Measurements from ENCODE around the gene ADGRF3. TPM values are rescaled to one million over a fixed set of nuclear protein-coding genes. Genes with fewer than 3 reads are reported as not detected.
"Not testable (repeated sequence)": the region's sequence is repeated elsewhere in the genome, so short reads cannot be mapped to it uniquely, and the experiment has no call there.

Gene ADGRF3
- total RNA-seq, 2 donors from 2014 or later: 0.97 to 1.3 TPM

DNA sequence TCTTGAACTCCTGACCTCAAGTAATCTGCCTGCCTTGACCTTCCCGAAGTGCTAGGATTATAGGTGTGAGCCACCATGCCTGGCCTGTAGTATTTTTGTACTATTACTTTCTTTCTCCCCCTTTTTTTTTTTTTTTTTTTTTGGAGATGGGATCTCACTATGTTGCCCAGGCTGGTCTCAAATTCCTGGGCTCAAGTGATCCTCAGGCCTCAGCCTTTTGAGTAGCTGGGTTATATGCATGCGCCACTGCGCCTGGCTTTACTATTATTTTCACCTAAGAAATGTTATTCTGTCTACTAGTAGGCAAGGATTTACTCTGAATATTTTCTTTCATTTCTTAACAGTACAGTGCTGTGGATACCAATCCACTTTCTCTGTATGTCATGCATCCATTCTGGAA is 17.4 kb upstream of the ADGRF3 start:
- H3K27ac Mint-ChIP-seq: no peak overlapping the region
- no peak for DNase-seq

DNA sequence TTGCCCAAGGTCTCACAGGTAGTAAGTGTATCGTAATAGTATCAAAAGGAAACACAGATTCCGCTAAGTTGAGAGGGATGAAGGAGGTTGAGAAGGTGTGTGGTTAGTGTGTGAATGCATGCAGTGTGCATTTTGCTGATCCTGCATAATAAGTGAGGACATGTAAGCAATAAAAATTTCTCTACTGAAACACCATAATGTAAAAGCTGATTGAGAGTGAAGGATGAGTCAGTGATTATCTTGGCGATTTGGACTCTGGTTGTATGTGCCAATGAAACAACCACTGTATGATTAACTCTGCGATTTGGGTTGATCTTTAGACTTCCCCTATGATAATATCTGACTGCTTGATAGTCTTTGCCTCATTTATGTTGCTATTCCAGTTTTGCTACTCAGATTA is 16.7 kb upstream of the ADGRF3 start:
- peaks cover 2% of the 10 kb centered on the region for H3K36me3 Mint-ChIP-seq (ENCODE audit: low read depth)
- H3K9me3 ChIP-seq (ENCODE audit: control insufficient read depth, low read length, poor library complexity, severe bottlenecking): no peaks in the 10 kb centered on the region
- H3K27ac Mint-ChIP-seq: peak overlapping the region; percentile 76
- no peak overlapping the region for H3K4me3 Mint-ChIP-seq
- DNase-seq (no peak), ATAC-seq (peak; percentile 18)
- no peaks in the 10 kb centered on the region for H3K27me3 Mint-ChIP-seq
- peaks cover 31% of the 10 kb centered on the region for H3K4me1 Mint-ChIP-seq

More for the DNA sequence above, 17.4 kb upstream of the ADGRF3 start:
- Mint-ChIP-seq H3K4me1 (peaks cover 31% of the 10 kb centered on the region), H3K27me3 (no peaks in the 10 kb centered on the region), H3K4me3 (no peak overlapping the region), H3K36me3 (ENCODE audit: low read depth) (peaks cover 2% of the 10 kb centered on the region)
- ATAC-seq: no peak
- H3K9me3 ChIP-seq (ENCODE audit: control insufficient read depth, low read length, poor library complexity, severe bottlenecking): no peaks in the 10 kb centered on the region

DNA sequence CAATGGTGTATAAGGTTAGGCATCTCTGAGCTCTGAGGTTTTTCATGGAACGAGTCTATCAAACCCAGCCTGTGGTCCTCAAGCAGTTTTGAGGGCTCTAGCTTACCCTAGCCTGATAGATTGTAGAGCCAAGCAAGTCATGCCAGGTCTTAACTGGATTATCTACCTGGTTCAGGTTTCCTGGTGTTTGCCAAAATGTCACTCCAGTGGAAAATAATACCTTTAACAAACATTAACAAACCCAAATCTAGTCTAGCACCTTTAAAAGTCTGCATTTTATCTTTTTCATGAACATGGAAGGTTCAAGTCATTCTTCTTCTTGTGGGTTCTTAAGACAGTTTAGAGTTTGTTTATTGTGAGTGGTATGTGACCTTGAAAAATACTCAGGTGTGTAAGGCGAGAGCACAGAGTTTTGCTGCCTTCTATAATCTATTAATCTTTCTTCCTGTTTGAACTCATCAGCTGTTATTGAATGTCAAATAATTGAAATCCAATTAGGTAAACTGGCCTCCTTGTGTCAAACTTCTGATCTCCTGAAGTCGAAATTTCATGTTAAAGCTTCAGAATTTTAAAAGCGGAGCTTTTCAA is 13.4 kb upstream of the ADGRF3 start:
- Mint-ChIP-seq H3K36me3 (ENCODE audit: low read depth) (peaks cover 5% of the 10 kb centered on the region), H3K4me3 (no peak overlapping the region), H3K27me3 (no peaks in the 10 kb centered on the region), H3K4me1 (peaks cover 40% of the 10 kb centered on the region), H3K27ac (peak overlapping the region; percentile 89)
- ATAC-seq (no peak), DNase-seq (no peak)
- no peaks in the 10 kb centered on the region for H3K9me3 ChIP-seq (ENCODE audit: control insufficient read depth, low read length, poor library complexity, severe bottlenecking)

DNA sequence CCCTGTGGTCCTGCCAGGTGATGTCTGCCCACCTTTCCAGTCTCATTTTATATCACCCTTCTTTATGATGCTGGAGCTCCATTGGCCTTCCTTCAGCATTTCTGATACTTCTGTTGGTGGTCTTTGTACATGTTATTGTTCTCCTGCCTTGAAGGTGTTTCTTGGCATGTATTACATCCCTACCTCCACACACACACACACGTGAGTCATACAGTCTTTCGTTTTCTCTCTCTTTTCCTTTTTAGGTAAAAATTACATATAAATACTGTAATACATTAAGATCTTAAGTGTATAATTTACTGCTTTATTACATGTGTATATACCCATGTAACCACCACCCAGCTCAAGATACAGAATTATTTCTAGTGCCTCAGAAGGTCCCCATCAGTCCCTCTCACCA is 10.2 kb upstream of the ADGRF3 start:
- no peaks in the 10 kb centered on the region for H3K27me3 Mint-ChIP-seq
- H3K9me3 ChIP-seq (ENCODE audit: control insufficient read depth, low read length, poor library complexity, severe bottlenecking): no peaks in the 10 kb centered on the region
- no peak for ATAC-seq
- no peak overlapping the region for H3K27ac Mint-ChIP-seq
- H3K36me3 Mint-ChIP-seq (ENCODE audit: low read depth): peaks cover 5% of the 10 kb centered on the region
- H3K4me1 Mint-ChIP-seq: peaks cover 38% of the 10 kb centered on the region
- H3K4me3 Mint-ChIP-seq: no peak overlapping the region
- no peak for DNase-seq

DNA sequence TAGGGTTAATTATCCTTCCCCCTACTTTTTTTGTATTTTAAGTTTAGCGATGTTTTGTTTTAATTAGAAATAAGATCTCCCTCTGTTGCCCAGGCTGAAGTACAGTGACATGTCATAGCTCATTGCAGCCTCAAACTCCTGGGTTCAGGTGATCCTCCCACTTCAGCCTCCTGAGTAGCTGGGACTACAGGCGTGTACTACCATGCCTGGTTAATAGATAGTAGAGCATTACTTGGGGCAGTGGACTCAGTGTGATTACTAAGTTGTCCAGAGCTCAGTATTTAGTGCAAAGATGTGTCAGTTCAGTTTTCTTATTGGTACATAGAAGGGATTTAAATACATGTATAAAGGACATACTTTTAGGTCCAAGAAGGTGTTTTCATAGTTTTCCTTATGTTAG is 9.5 kb upstream of the ADGRF3 start:
- no peaks in the 10 kb centered on the region for H3K9me3 ChIP-seq (ENCODE audit: control insufficient read depth, low read length, poor library complexity, severe bottlenecking)
- Mint-ChIP-seq H3K4me1 (peaks cover 38% of the 10 kb centered on the region), H3K4me3 (no peak overlapping the region), H3K36me3 (ENCODE audit: low read depth) (peaks cover 5% of the 10 kb centered on the region), H3K27ac (peak overlapping the region; percentile 96), H3K27me3 (no peaks in the 10 kb centered on the region)
- DNase-seq (no peak), ATAC-seq (no peak)

DNA sequence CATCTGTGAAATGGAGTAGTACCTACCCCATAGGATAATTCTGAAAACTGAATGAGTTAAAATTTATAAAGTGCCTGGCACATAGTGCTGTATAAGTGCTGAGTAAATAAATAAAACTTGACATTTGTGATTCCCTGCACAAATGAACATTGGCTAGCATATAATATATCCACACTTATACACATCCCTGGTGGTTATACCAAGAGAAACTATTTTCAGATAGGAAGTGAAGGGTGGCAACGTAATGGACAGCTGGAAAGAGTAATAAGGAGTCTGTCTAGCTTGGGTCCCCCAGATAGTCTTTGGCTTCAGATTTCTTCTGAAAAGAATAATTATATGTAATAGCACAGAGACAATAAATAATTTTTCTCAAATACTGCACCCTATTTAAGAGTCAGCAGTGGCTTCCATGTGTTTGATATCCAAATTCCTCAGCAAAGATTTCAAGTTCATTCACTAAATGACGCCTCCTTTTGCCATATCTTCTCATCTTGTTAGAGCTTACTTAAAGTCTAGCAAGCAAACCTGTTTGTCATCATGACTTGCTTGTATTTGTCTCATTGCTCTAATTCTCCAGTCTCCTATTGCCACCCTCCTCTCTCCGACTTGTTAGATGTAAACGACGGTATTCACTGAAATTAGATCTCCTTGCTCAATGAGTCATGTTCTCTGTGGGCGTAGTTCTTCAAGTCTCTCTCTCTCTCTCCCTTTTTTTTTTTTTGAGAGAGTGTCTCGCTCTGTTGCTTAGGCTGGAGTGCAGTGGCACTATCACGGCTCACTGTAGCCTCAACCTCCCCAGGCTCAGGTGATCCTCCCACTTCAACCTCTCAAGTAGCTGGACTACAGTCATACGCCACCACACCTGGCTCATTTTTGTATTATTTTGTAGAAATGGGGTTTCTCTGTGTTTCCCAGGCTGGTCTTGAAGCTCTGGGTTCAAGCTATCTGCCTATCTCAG is 8.7 kb upstream of the ADGRF3 start:
- no peak for ATAC-seq
- no peaks in the 10 kb centered on the region for H3K27me3 Mint-ChIP-seq

DNA sequence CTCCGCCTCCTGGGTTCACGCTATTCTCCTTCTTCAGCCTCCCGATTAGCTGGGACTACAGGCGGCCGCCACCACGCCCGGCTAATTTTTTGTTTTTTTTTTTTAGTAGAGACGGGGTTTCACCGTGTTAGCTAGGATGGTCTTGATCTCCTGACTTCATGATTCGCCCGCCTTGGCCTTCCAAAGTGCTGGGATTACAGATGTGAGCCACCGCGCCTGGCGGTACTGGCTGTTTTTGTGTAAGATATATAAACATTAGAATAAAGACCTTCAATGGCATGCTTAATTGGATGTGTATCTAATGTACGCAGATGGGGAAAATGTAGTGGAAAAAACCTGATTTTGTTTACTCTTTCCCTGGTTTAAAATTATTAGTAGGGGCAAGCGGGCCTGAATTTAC is 7.9 kb upstream of the ADGRF3 start:
- DNase-seq; H3K27me3 Mint-ChIP-seq; H3K36me3 Mint-ChIP-seq (ENCODE audit: low read depth); ATAC-seq; H3K9me3 ChIP-seq (ENCODE audit: control insufficient read depth, low read length, poor library complexity, severe bottlenecking); H3K4me3 Mint-ChIP-seq: not testable (repeated sequence)
- Mint-ChIP-seq H3K4me1 (peaks cover 32% of the 10 kb centered on the region), H3K27ac (peak overlapping the region; percentile 45)

More for the DNA sequence above, 8.7 kb upstream of the ADGRF3 start:
- Mint-ChIP-seq H3K4me3 (no peak overlapping the region), H3K4me1 (peaks cover 36% of the 10 kb centered on the region), H3K27ac (peak overlapping the region; percentile 96), H3K36me3 (ENCODE audit: low read depth) (peaks cover 5% of the 10 kb centered on the region)
- DNase-seq: no peak
- H3K9me3 ChIP-seq (ENCODE audit: control insufficient read depth, low read length, poor library complexity, severe bottlenecking): no peaks in the 10 kb centered on the region

DNA sequence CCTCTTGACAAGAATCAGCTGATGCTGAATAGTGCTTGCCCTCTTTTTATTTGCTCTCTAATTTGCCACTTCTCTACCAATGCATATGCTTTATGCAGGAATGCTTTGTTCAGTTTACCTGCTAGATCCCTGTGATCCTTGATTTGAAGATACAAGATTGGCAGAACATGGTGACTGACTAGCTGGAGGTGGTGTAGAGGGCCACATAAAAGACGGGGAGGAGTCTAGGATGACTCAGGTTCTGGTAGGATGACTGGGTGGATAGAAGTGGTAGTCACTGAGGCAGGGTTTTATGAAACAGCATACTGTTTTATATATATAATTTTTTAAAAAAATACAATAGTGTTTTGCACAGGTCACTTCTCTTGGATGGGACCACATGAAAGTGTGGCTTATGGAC is 6.3 kb upstream of the ADGRF3 start:
- H3K27me3 Mint-ChIP-seq: no peaks in the 10 kb centered on the region
- no peak overlapping the region for H3K4me3 Mint-ChIP-seq
- no peaks in the 10 kb centered on the region for H3K9me3 ChIP-seq (ENCODE audit: control insufficient read depth, low read length, poor library complexity, severe bottlenecking)
- peaks cover 32% of the 10 kb centered on the region for H3K4me1 Mint-ChIP-seq
- H3K36me3 Mint-ChIP-seq (ENCODE audit: low read depth): peaks cover 3% of the 10 kb centered on the region
- DNase-seq (no peak), ATAC-seq (no peak)
- H3K27ac Mint-ChIP-seq: peak overlapping the region; percentile 11

DNA sequence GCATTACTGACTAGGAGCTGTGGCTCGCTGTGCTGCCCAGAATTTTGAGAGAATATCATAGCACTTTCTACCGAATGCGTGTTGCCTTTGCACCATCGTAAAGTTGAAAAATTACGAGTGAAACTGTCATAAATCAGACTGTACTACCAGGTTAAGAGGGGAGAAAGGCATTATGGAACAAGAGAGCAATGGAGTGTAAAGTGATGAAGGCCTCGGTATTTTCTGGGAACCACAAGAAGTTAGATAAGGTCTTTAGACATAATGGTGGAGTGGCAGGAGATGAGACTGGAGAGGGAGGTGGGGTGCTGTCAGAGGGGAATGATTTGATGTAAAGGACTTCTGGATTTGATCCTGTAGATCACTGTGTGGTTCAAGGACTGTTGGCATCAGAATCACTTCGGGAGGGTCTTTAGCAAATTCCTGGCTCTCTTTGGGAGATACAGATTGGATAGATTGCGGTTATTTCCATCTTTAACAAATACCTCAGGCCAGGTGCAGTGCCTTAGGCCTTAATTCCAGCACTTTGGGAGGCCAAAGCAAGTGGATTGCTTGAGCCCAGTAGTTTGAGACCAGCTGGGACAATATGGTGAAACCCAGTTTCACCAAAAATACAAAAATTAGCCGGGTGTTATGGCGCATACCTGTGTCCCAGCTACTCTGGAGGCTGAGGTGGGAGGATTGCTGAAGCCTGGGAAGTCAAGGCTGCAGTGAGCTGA is 4.9 kb upstream of the ADGRF3 start:
- no peaks in the 10 kb centered on the region for H3K9me3 ChIP-seq (ENCODE audit: control insufficient read depth, low read length, poor library complexity, severe bottlenecking)
- Mint-ChIP-seq H3K4me3 (no peak overlapping the region), H3K27me3 (no peaks in the 10 kb centered on the region), H3K36me3 (ENCODE audit: low read depth) (peaks cover 3% of the 10 kb centered on the region), H3K4me1 (peaks cover 33% of the 10 kb centered on the region), H3K27ac (no peak overlapping the region)
- DNase-seq (no peak), ATAC-seq (no peak)

DNA sequence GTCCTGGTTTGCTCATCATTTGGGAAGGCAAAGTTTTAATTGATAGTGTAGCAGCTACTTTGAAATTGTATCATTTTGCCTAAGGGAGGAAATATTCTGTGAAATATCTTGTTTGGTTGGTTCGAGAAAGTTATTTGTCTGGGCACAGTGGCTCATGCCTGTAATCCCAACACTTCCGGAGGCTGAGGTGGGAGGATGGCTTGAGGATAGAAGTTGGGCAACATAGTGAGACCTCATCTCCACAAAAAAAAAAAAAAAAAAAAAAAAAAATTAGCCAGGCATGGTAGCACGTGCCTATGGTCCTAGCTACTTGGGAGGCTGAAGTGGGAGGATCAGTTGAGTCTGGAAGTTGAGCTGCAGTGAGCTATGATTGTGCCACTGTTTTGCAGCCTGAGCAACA is 3.1 kb upstream of the ADGRF3 start:
- Mint-ChIP-seq H3K27me3 (no peaks in the 10 kb centered on the region), H3K4me3 (no peak overlapping the region), H3K4me1 (peaks cover 34% of the 10 kb centered on the region), H3K36me3 (ENCODE audit: low read depth) (peaks cover 3% of the 10 kb centered on the region), H3K27ac (peak overlapping the region; percentile 100)
- ATAC-seq (no peak), DNase-seq (no peak)
- no peaks in the 10 kb centered on the region for H3K9me3 ChIP-seq (ENCODE audit: control insufficient read depth, low read length, poor library complexity, severe bottlenecking)

DNA sequence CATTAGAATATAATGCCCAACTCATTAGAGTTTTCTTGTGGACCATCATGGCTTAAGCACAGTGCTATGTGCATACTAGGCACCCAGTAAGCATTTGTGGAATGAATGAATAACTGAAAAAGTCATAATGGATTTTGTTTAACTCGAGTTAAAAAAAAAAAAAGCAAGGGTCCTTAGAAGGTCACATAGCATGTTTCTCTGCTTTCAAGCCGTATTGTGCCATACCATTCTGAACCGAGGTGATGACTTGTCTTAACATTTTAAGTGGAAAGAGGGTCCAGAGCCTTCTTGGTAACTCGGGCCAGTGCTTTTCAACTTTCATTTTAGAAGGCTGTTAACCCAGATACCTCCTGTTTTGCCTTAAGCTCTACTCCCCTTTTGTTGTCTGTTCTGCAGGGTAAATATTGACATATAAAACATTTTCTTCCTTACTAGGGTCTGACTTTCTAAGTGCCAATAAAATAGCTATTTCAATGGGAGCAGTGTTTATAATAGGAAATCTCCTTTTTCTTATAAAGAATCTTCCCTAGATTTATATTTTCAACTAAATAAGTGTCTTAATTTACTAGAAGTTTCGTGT is 787 bp upstream of the ADGRF3 start:
- no peaks in the 10 kb centered on the region for H3K9me3 ChIP-seq (ENCODE audit: control insufficient read depth, low read length, poor library complexity, severe bottlenecking)
- Mint-ChIP-seq H3K36me3 (ENCODE audit: low read depth) (peaks cover 3% of the 10 kb centered on the region), H3K4me1 (peaks cover 31% of the 10 kb centered on the region), H3K4me3 (peak overlapping the region; percentile 100), H3K27me3 (no peaks in the 10 kb centered on the region), H3K27ac (peak overlapping the region; percentile 100)
- DNase-seq (no peak), ATAC-seq (no peak)

DNA sequence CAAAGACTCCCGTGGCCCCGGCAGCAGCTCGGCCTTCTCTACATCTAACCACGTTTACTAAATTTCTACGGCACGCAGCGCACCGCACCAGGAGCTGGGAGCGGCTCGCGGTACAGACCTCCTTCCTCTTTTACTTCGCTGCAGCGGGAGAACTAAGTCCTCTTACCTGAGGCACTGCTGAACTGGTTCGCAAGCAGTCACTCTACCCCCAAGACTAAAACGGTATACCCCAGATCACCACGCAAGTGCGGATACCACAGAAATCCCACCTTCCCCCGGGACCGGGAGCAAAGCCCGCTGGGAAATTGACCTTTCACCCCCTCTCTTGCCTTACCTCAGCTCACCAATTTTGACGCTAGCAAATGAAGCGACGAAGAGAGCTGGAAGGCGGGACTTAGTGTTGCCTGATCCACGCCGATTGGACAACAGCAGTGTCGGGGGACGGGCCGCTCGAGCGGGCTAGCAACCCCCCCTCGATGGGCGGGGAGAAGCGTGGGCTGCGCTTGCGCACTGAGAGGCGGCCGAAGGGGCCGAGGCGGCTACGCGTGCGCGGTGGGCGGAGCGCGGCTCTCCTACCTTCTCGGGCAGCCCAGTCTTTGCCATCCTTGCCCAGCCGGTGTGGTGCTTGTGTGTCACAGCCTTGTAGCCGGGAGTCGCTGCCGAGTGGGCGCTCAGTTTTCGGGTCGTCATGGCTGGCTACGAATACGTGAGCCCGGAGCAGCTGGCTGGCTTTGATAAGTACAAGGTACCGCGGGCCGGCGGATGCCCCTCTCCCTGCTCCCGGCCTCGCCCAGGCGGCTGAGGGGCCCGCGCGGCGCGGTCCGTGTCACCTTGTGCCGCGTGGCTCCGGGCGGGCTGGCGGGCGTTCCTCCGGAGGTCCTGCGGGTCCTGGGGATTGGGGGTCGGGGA is 790 bp downstream of the ADGRF3 start, which contains the start of gene SELENOI:
SELENOI (plus strand) TSS at position 599 of the 909 bp plus-strand sequence; CDS start at position 689, 90 bp downstream.
- DNase-seq: peak; percentile 99
- Mint-ChIP-seq H3K4me1 (peaks cover 31% of the 10 kb centered on the region), H3K27ac (peak within 1 kb of the TSS; percentile 100), H3K27me3 (no peaks in the 10 kb centered on the region), H3K36me3 (ENCODE audit: low read depth) (peaks cover 3% of the 10 kb centered on the region), H3K4me3 (peak within 1 kb of the TSS; percentile 100)
- ATAC-seq: peak; percentile 96
- no peaks in the 10 kb centered on the region for H3K9me3 ChIP-seq (ENCODE audit: control insufficient read depth, low read length, poor library complexity, severe bottlenecking)

All from T-helper 17 cell (primary cell).